Gastrocnemius medialis (tissue), 4 donors: ENCODE data around the gene LAMTOR1. TPM values are rescaled to one million over a fixed set of nuclear protein-coding genes. Genes with fewer than 3 reads are reported as not detected.

ENCODE experiments used
- ATAC-seq, 2 donors: fragments of 150-250 bp; one replicate each; pipeline ENCODE4 v1.9.1; 2016
- DNase-seq, 2 donors: peaks; one replicate each; pipeline ENCODE4 v3.0.0-alpha.2; 2019
- H3K27ac ChIP-seq, 4 donors: fragments of 200-600 bp; sonication (generic); 1 replicate in 1 of 4; 2 replicates in 3 of 4; pipeline ENCODE4 v1.5.1; 2016 to 2018; ENCODE audit warnings: mild to moderate bottlenecking in 2 of 4, moderate library complexity in 1 of 4
- H3K27me3 ChIP-seq, 3 donors: fragments of 200-600 bp; sonication (generic) in 2 of 3; 1 replicate in 1 of 3; 2 replicates in 2 of 3; pipeline versions ENCODE4 v1.5.1 to v1.6.0; 2016 to 2019; ENCODE audit warnings: mild to moderate bottlenecking in 1 of 3, moderate library complexity in 1 of 3
- H3K36me3 ChIP-seq, 2 donors: fragments of 200-600 bp; sonication (generic) in 1 of 2; one replicate each; pipeline ENCODE4 v1.5.1; 2017 to 2018
- H3K4me1 ChIP-seq, 2 donors: fragments of 200-600 bp; sonication (generic) in 1 of 2; one replicate each; pipeline ENCODE4 v1.5.1; 2016 to 2017; ENCODE audit warnings: mild to moderate bottlenecking in 2 of 2
- H3K4me3 ChIP-seq, 4 donors: fragments of 200-600 bp; sonication (generic) in 3 of 4; 1 replicate in 1 of 4; 2 replicates in 3 of 4; pipeline ENCODE4 v1.5.1; 2016 to 2019; ENCODE audit warnings: mild to moderate bottlenecking in 2 of 4
- H3K9me3 ChIP-seq, 3 donors: fragments of 200-600 bp; sonication (generic) in 2 of 3; 1 replicate in 1 of 3; 2 replicates in 2 of 3; pipeline ENCODE4 v1.5.1; 2016 to 2019
- CTCF ChIP-seq, 5 experiments: fragments of 450-650 bp in 3 of 5; fragments of 200-600 bp in 2 of 5; sonication (generic) in 2 of 5; IDR thresholded peaks in 4 of 5; conservative IDR thresholded peaks in 1 of 5; 1 replicate in 4 of 5; 2 replicates in 1 of 5; pipeline ENCODE4 v1.5.1; 2016 to 2019; ENCODE audit warnings: antibody characterized with exemption in 5 of 5, mild to moderate bottlenecking in 3 of 5, moderate library complexity in 3 of 5
- POLR2A ChIP-seq, 2 donors: fragments of 450-650 bp; IDR thresholded peaks; one replicate each; pipeline ENCODE4 v1.6.1; 2017; ENCODE audit warnings: antibody characterized with exemption in 2 of 2, mild to moderate bottlenecking in 2 of 2, moderate library complexity in 2 of 2
- in situ Hi-C, 4 donors: fragments of 200-750 bp; cut with MboI; loops; one replicate each; pipeline versions ENCODE4 v1.15.0 to v1.8.0; 2017; ENCODE audit warnings: low sequenced_read_pairs in 4 of 4
- intact Hi-C: fragments of 100-400 bp; cut with DNase I; formaldehyde crosslinking; loops from one replicate; pipeline ENCODE4 v1.15.1; 2023; ENCODE audit warnings: low total_unique reads
- total RNA-seq, 4 donors: library from RNA; depleted of rRNA; stranded (reverse); fragments of >200 nt; gene quantifications; one replicate each; pipeline versions ENCODE4 v1.1.0 to v1.2.3, GENCODE V29; 2016

Gene LAMTOR1
- total RNA-seq, 4 donors from 2014 or later = 75.0 to 146 (median 104) TPM

- in situ Hi-C loops = no loop called here
- Histone ChIP-seq H3K4me1 (no peaks in the 10 kb centered on the region), H3K36me3 (no peaks in the 10 kb centered on the region), H3K27me3 (no peaks in the 10 kb centered on the region), H3K4me3 (no peak overlapping the region), H3K9me3 (no peaks in the 10 kb centered on the region), H3K27ac (no peak overlapping the region)
- DNase-seq (no peak), ATAC-seq (no peak)
- TF ChIP-seq POLR2A (IDR thresholded peaks at IDR 0.05) (no peak), CTCF (IDR thresholded peaks at IDR 0.05 in 4 of 5, conservative IDR thresholded peaks at IDR 0.05 in 1 of 5) (no peak)
- intact Hi-C loops = no loop called here
Observed at GRCh38 chr11:72141066-72141465, 38.0 kb upstream of the LAMTOR1 start.

GRCh38 chr11:72140661-72141060 lies 37.6 kb upstream of the LAMTOR1 start:
- Histone ChIP-seq H3K36me3 (no peaks in the 10 kb centered on the region), H3K27me3 (no peaks in the 10 kb centered on the region), H3K4me1 (no peaks in the 10 kb centered on the region), H3K27ac (no peak overlapping the region), H3K9me3 (no peaks in the 10 kb centered on the region), H3K4me3 (no peak overlapping the region)
- ATAC-seq = no peak
- in situ Hi-C loops (no loop called here), intact Hi-C loops (no loop called here)
- no peak for TF ChIP-seq CTCF (IDR thresholded peaks at IDR 0.05 in 4 of 5, conservative IDR thresholded peaks at IDR 0.05 in 1 of 5)
- no peak for TF ChIP-seq POLR2A (IDR thresholded peaks at IDR 0.05)
- no peak for DNase-seq

GRCh38 chr11:72139500-72139899 lies 36.4 kb upstream of the LAMTOR1 start:
- in situ Hi-C loops = no loop called here
- intact Hi-C loops = no loop called here

GRCh38 chr11:72138821-72139390 lies 35.8 kb upstream of the LAMTOR1 start:
- in situ Hi-C loops = no loop called here

More at GRCh38 chr11:72139500-72139899, 36.4 kb upstream of the LAMTOR1 start:
- no peak for ATAC-seq
- H3K27me3 ChIP-seq = no peaks in the 10 kb centered on the region
- H3K36me3 ChIP-seq = no peaks in the 10 kb centered on the region
- H3K9me3 ChIP-seq = no peaks in the 10 kb centered on the region
- no peak overlapping the region for H3K4me3 ChIP-seq
- H3K27ac ChIP-seq = no peak overlapping the region
- DNase-seq = no peak
- H3K4me1 ChIP-seq = no peaks in the 10 kb centered on the region
- TF ChIP-seq POLR2A (IDR thresholded peaks at IDR 0.05) (no peak), CTCF (IDR thresholded peaks at IDR 0.05 in 4 of 5, conservative IDR thresholded peaks at IDR 0.05 in 1 of 5) (no peak)

More at GRCh38 chr11:72138821-72139390, 35.8 kb upstream of the LAMTOR1 start:
- H3K4me1 ChIP-seq = no peaks in the 10 kb centered on the region
- TF ChIP-seq CTCF (IDR thresholded peaks at IDR 0.05 in 4 of 5, conservative IDR thresholded peaks at IDR 0.05 in 1 of 5) (no peak), POLR2A (IDR thresholded peaks at IDR 0.05) (no peak)
- ATAC-seq (no peak), DNase-seq (no peak)
- no peaks in the 10 kb centered on the region for H3K36me3 ChIP-seq
- H3K4me3 ChIP-seq = no peak overlapping the region
- no peak overlapping the region for H3K27ac ChIP-seq
- no peaks in the 10 kb centered on the region for H3K9me3 ChIP-seq
- intact Hi-C loops = no loop called here
- no peaks in the 10 kb centered on the region for H3K27me3 ChIP-seq
